HG03060 (cell line): ENCODE results near the gene CAMSAP1.

Source experiments
- ATAC-seq: cut with Tn5 transposase; IDR thresholded peaks from one replicate; pipeline ENCODE4 v1.9.1; 2021; ENCODE audit warnings: low read depth, moderate number of reproducible peaks; ENCODE audit not compliant: unreplicated experiment

CAMSAP1 gene

GRCh38 chr9:135782946-135783345 is 124.4 kb downstream of the CAMSAP1 start:
- no peak for ATAC-seq

DNA sequence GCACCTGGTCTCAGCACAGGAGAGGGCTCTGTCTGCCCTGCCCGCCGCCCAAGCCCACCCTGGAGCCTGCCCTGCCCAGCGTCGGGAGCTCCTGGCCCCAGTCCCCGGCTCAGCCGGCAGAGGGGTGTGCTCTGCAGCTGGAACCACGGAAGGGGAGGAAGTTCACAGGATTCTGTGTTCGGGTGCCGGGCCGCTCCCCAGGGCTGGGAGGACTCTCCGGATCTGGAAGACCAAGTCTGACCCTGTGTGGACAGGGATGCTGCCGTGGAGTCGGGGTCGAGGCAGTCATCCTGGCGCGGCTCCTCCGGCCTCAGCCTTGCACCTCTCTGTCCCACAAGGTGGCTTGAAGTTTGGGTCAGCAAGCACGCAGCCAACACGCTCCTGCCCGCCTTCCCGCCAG is 126.7 kb downstream of the CAMSAP1 start:
- no peak for ATAC-seq

DNA sequence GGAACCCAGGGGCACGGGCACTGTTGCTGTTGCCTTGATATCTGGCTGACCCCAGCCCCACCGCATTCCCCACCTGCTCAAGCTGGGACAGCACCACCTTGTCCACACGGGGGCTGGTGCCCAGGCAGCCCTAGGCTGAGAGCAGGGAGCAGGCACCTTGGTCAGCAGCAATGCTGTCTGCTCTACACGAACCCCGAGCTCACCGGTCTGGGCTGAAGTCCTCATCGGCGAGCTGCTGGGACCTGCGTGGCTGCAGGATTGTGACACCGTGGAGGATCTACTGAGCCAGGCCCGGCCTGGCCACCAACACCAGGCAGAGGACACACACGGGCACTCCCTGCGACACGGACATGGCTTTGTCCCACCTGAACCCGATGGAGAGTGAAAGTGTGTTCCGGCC is 127.3 kb downstream of the CAMSAP1 start:
- ATAC-seq: no peak

- ATAC-seq: no peak
Measured at GRCh38 chr9:135779571-135779970, 127.8 kb downstream of the CAMSAP1 start.

DNA sequence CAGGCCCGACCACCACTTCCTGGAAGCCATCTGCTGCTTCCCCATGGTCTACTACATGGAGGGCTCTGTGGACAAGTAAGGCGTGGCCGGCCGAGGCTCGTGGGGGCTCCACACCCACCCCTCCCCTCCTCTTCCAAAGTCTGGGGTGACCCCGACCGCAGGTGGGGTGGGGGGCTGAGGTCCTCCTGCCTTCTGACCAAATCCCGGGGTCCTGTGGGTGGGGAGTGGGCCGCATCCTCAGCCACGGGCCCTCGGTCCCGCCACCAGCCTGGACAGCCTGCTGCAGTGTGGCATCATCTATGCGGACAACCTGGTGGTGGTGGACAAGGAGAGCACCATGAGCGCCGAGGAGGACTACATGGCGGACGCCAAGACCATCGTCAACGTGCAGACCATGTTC is 128.9 kb downstream of the CAMSAP1 start:
- no peak for ATAC-seq

DNA sequence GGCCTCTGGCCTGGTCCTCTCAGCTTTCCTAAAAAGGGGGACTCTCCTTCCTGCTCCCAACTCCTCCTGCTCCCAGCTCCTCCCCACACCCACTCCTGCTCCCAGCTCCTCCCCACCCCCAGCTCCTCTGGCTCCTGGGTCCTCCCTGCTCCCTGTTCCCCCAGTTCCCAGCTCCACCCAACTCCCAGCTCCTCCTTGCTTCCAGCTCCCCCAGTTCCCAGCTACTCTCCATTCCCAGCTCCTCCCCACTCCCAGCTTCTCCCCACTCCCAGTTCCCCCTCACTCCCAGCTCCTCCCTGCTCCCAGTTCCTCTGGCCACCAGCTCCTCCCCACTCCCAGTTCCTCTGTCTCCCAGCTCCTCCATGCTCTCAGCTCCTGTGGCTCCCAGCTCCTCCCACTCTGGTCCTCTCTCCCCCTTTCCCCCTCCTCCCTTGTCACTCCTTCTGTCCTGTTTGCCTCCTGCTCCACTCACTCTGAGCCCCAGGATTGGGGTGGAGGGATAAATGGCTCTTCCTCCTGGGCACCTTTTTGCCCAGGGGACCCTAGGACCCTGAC is 129.6 kb downstream of the CAMSAP1 start:
- ATAC-seq: no peak

DNA sequence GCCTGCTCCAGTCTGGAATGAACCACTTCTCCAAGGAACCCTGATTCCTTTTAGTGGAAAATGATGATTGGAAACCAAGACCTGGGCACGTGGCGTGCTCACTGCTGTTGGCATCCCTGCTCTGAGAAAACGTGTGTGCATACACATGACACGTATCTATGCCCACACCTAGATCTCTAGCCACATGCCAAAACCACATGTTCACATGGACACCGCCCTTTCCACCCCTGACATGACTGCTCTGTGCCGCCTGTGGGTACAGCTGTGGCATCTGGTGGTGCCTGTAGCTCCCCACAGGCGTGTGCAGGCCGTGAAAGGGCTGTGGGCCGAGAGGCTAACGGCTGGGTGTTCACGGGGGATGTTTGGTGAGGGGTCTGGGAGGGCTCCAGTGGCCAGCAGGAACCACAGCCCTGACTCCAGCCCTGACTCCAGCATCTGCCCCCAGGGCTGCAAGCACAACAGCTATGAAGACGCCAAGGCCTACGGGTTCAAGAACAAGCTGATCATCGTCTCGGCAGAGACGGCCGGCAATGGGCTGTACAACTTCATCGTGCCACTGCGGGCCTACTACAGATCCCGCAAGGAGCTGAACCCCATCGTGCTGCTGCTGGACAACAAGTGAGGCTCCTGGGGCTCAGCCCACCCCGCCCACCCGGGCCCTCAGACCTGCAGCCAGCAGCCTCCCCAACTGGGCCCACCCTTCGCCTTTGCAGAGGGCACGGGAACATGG is 130.3 kb downstream of the CAMSAP1 start:
- no peak for ATAC-seq

- ATAC-seq: no peak
Measured at GRCh38 chr9:135775911-135776310, 131.4 kb downstream of the CAMSAP1 start.

- ATAC-seq: no peak
Measured at GRCh38 chr9:135774794-135775525, 132.4 kb downstream of the CAMSAP1 start.

- ATAC-seq: no peak
Measured at GRCh38 chr9:135774239-135774747, 133.1 kb downstream of the CAMSAP1 start.

DNA sequence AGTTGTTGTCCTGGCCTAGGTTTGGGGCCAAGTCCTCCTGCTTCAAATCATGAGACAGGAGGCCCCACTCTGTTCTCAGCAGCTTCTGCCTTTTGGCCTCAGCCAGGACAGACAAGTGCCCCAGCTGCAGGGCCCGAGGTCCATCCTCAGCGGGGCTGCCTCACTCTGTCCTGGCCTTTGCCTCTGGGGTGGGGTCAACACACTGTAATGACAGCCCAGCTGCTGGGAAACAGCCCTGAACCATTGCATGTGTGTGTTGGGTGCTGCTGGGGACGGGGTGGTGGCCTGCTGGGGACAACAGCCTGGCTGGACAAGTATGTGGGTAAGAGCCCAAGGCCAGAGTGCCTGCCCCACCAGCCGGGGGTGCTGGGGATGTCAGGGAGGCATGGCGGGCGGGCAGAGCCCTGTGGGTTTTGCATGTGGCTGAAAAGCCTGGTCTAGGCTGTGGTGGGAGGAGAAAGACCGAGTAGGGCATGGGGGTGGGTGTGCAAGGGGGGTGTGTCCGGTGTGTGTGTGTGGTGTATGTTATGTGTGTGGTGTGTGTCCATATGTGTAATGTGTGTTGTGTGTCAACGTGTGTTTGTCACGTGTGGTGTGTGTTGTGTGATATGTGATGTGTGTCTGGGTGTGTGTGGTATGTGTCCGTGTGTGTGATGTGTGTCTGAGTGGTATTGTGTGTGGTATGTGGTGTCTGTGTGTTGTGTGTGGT is 133.7 kb downstream of the CAMSAP1 start:
- ATAC-seq: no peak

- no peak for ATAC-seq
Measured at GRCh38 chr9:135772702-135773493, 134.4 kb downstream of the CAMSAP1 start.

- no peak for ATAC-seq
Measured at GRCh38 chr9:135772056-135772646, 135.2 kb downstream of the CAMSAP1 start.

- no peak for ATAC-seq
Measured at GRCh38 chr9:135771401-135772051, 135.8 kb downstream of the CAMSAP1 start.

DNA sequence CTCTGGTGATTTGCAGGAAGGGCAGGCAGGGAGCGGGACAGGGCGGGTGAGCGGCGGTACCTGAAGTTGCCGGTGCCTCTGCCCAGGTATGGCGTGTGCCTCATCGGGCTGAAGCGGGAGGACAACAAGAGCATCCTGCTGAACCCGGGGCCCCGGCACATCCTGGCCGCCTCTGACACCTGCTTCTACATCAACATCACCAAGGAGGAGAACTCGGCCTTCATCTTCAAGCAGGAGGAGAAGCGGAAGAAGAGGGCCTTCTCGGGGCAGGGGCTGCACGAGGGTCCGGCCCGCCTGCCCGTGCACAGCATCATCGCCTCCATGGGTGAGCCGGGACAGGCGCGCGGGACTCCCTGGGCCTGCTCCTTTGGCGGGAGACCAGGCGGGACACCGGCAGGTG is 136.6 kb downstream of the CAMSAP1 start:
- ATAC-seq: no peak

DNA sequence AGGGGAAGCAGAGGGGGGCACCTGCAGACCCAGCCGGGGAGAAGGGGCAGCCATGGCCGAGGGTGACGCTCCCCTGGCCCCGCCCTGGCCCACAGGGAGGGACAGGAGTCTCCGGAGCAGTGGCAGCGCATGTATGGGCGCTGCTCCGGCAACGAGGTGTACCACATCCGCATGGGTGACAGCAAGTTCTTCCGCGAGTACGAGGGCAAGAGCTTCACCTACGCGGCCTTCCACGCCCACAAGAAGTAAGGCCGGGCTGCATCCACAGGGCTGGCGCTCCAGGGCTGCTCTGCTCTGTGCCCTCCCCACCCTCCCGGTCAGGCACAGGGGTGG is 137.2 kb downstream of the CAMSAP1 start:
- ATAC-seq: no peak

DNA sequence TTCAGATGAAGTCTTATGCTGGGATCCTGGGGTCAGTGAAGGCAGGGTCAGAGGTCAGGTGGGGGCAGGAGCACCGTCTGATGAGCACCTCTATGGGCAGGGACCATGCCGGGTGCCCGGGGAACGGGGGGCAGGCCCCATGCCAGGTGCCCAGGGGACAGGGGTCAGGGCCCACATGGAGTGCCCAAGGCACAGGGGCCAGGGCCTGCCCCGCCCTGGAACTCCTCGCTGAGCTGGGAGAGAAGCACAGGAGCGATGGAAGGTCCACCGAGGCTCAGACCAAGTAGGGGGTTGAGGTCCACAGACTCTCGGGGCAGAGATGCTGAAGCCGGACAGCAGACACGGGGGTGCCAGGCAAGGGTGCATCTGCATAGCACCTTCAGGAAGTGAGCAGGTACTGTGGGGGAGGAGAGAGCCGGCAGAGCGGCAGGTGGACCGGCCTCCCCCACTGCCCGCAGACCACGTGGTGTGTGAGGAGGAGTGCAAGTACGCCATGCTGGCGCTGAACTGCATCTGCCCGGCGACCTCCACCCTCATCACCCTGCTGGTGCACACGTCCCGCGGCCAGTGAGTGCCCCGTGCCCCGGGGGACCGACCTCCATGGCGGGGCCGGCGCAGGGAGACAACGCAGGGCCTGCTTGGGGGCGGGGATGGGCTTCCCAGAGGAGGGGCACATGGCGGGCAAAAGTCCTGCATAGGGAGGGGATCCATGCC is 137.7 kb downstream of the CAMSAP1 start:
- ATAC-seq: no peak

DNA sequence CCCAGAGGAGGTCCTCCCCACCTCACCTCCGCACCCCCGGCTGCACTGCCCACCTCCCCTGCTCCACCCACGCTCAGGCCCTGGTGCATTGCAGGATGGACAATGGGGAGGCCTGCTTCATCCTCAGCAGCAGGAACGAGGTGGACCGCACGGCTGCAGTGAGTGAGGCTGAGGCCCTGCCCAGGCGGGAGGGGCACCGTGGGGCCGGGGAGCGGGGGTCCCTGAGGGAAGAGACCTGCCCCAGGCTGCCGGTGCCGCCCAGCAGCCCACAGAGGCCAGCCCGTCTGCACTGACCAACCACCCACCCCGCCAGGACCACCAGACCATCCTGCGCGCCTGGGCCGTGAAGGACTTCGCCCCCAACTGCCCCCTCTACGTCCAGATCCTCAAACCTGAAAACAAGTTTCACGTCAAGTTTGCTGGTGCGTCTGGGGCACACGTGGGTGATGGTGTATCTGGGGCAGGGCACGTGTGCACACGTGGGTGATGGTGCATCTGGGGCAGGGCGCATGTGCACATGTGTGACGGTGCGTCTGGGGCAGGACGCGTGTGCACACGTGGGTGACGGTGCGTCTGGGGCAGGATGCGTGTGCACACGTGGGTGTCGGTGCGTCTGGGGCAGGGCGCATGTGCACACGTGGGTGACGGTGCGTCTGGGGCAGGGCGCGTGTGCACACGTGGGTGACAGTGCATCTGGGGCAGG is 138.7 kb downstream of the CAMSAP1 start:
- ATAC-seq: no peak
